Activated CD8-positive, alpha-beta T cell treated with anti-CD3 and anti-CD28 coated beads, Interleukin-2, amount 10 ng/mL, durations not matched to agents 7 days and 5 days (primary cell): Measurements from ENCODE around the gene SHROOM2. TPM values are rescaled to one million over a fixed set of nuclear protein-coding genes. Genes with fewer than 3 reads are reported as not detected.

ENCODE experiments used
- ATAC-seq: fragments of 150-1000 bp; cut with Tn5 transposase; one replicate; pipeline ENCODE4 v1.10.0; 2021; ENCODE audit warnings: moderate library complexity
- CTCF ChIA-PET: fragments of 350-600 bp; sonication (Branson Sonifier 250); formaldehyde crosslinking; loops from one replicate; lab custom pipeline; 2021; ENCODE audit warnings: antibody characterized with exemption; lab: Charles Lee
- POLR2A ChIA-PET: fragments of 350-600 bp; sonication (Branson Sonifier 250); formaldehyde crosslinking; loops from one replicate; lab custom pipeline; 2021; ENCODE audit warnings: antibody characterized with exemption; lab: Charles Lee
- DNase-seq: peaks from one replicate; pipeline ENCODE4 v3.0.0-alpha.2; 2020
- H3K27ac Mint-ChIP-seq: one replicate; pipeline ENCODE4 v1.8.0; 2021; ENCODE audit warnings: mild to moderate bottlenecking, mixed read lengths
- H3K27me3 Mint-ChIP-seq: one replicate; pipeline ENCODE4 v1.8.0; 2021; ENCODE audit warnings: low read depth, mixed read lengths
- H3K36me3 Mint-ChIP-seq: one replicate; pipeline ENCODE4 v1.8.0; 2021; ENCODE audit warnings: low read depth, mixed read lengths
- H3K4me1 Mint-ChIP-seq: one replicate; pipeline ENCODE4 v1.8.0; 2021; ENCODE audit warnings: low read depth, mixed read lengths
- H3K4me3 Mint-ChIP-seq: one replicate; pipeline ENCODE4 v1.8.0; 2021; ENCODE audit warnings: mild to moderate bottlenecking, mixed read lengths
- H3K9me3 Mint-ChIP-seq: one replicate; pipeline ENCODE4 v1.8.0; 2022; ENCODE audit warnings: mixed read lengths; ENCODE audit not compliant: insufficient read depth
- total RNA-seq, 2 experiments: library from RNA; stranded (reverse); gene quantifications; one replicate each; pipeline ENCODE4 v1.2.3, GENCODE V29; 2021

Gene SHROOM2, protein sequence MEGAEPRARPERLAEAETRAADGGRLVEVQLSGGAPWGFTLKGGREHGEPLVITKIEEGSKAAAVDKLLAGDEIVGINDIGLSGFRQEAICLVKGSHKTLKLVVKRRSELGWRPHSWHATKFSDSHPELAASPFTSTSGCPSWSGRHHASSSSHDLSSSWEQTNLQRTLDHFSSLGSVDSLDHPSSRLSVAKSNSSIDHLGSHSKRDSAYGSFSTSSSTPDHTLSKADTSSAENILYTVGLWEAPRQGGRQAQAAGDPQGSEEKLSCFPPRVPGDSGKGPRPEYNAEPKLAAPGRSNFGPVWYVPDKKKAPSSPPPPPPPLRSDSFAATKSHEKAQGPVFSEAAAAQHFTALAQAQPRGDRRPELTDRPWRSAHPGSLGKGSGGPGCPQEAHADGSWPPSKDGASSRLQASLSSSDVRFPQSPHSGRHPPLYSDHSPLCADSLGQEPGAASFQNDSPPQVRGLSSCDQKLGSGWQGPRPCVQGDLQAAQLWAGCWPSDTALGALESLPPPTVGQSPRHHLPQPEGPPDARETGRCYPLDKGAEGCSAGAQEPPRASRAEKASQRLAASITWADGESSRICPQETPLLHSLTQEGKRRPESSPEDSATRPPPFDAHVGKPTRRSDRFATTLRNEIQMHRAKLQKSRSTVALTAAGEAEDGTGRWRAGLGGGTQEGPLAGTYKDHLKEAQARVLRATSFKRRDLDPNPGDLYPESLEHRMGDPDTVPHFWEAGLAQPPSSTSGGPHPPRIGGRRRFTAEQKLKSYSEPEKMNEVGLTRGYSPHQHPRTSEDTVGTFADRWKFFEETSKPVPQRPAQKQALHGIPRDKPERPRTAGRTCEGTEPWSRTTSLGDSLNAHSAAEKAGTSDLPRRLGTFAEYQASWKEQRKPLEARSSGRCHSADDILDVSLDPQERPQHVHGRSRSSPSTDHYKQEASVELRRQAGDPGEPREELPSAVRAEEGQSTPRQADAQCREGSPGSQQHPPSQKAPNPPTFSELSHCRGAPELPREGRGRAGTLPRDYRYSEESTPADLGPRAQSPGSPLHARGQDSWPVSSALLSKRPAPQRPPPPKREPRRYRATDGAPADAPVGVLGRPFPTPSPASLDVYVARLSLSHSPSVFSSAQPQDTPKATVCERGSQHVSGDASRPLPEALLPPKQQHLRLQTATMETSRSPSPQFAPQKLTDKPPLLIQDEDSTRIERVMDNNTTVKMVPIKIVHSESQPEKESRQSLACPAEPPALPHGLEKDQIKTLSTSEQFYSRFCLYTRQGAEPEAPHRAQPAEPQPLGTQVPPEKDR (N-terminal part only)
- total RNA-seq: not detected

DNA sequence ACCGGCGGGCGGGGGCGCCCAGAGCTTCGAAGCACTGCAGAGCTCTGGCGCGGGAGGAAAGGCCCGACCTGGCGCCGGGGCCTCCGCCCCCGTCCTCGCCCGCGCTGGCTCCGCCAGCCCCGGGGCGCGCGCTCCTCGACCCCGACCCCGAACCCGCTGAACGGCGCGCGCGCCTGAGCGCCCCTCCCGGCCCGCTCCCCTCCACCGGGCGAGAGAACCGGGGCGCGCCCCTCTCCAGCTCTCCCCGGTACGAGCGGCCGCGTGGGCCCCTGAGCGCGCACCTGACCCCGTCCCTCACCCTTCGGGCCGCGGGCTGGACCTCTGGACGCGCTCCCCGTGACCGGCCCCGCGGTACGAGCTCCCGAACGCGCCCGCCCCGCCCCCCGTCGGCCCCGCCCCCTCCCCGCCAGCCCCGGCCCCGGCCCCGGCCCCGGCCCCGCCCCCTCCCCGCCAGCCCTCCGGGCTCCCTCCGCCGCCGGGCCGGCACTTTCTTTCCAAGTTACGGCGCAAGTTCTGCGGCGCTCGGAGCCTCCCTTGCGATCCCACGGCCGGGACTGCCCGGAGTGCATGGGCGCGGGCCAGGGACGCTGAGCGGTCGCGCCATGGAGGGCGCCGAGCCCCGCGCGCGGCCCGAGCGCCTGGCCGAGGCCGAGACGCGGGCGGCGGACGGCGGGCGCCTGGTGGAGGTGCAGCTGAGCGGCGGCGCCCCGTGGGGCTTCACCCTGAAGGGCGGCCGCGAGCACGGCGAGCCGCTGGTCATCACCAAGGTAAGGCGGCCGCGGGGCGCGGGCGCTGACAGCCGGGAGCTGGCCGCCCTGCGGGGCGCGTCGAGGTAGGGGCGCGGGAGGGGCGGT is at the start of gene SHROOM2:
Gene SHROOM2, plus strand, starts transcription at position 486 of the 854 bp plus-strand sequence. Its CDS starts 117 bp downstream, at position 603.
- Mint-ChIP-seq H3K27me3 (peaks cover 33% of the 10 kb centered on the region), H3K4me1 (no peaks in the 10 kb centered on the region), H3K9me3 (no peaks in the 10 kb centered on the region), H3K4me3 (no peak within 1 kb of the TSS), H3K27ac (no peak within 1 kb of the TSS), H3K36me3 (no peaks in the 10 kb centered on the region)
- ChIA-PET POLR2A (no interaction called here), CTCF (no interaction called here)
- ATAC-seq (peak; percentile 33), DNase-seq (no peak)

DNA sequence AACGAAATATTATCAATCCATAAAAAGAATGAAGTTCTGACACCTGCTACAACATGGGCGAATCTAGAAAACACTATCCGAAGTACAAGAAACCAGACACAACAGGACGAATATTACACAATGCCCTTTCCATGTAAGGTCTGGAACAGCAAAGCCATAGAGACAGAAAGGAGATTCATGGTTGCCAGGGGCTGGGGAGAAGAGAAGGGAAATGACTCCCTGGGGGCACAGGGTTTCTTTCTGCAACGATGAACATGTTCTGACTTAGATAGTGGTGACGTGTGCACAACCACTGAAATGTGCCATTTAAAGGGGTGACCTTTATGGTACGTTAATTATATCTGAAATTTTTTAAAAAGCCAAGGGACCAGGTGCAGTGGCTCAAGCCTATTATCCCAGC is 48.9 kb upstream of the SHROOM2 start:
- Mint-ChIP-seq H3K4me1 (no peaks in the 10 kb centered on the region), H3K27me3 (peaks cover 3% of the 10 kb centered on the region), H3K27ac (no peak overlapping the region), H3K9me3 (no peaks in the 10 kb centered on the region), H3K36me3 (no peaks in the 10 kb centered on the region), H3K4me3 (no peak overlapping the region)
- ATAC-seq (no peak), DNase-seq (no peak)
- POLR2A ChIA-PET: no interaction called here
- CTCF ChIA-PET: no interaction called here

DNA sequence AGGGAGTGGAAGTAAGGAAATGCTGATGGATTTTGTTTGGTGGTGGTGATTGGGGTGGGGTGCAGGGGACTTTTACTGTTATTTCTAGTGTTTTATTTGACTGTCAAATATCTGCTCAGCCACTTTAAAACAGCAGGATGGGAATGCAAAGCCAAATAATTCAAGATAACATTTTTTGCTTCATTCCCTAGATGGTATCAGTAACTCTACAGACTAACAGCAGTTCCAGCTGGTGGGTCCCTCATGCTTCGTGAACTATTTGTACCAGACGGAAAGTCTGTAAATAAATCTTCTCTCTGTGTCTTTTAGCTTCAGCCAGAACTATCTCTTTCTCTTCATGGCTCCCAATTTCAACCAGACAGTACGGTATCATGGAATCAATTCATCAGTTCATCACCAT is 48.1 kb upstream of the SHROOM2 start:
- no peaks in the 10 kb centered on the region for H3K36me3 Mint-ChIP-seq
- H3K27ac Mint-ChIP-seq: no peak overlapping the region
- H3K4me3 Mint-ChIP-seq: no peak overlapping the region
- no peaks in the 10 kb centered on the region for H3K9me3 Mint-ChIP-seq
- ATAC-seq (no peak), DNase-seq (no peak)
- POLR2A ChIA-PET: no interaction called here
- peaks cover 3% of the 10 kb centered on the region for H3K27me3 Mint-ChIP-seq
- H3K4me1 Mint-ChIP-seq: no peaks in the 10 kb centered on the region
- CTCF ChIA-PET: no interaction called here

DNA sequence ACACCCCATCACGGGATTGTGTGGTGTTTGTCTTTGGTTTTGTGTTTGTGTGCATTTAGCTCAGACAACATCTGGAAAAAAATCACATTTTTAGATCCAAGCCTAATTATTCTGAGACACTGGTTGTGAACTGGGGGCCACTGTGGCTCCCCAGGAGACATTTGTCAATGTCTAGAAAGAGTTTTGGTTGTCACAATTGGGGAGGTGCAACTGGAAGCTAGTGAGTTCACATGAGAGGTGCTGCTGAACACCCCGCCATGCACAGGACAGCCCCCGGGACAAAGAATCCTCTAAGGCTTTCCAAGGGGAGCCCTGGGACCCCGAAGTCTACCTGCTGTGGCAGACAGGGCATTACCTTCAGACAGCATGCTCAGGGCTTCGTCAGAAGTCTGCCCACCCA is 47.1 kb upstream of the SHROOM2 start:
- DNase-seq: no peak
- Mint-ChIP-seq H3K4me3 (no peak overlapping the region), H3K9me3 (no peaks in the 10 kb centered on the region), H3K27me3 (peaks cover 3% of the 10 kb centered on the region), H3K4me1 (no peaks in the 10 kb centered on the region), H3K36me3 (no peaks in the 10 kb centered on the region), H3K27ac (no peak overlapping the region)
- ChIA-PET POLR2A (no interaction called here), CTCF (no interaction called here)
- no peak for ATAC-seq

DNA sequence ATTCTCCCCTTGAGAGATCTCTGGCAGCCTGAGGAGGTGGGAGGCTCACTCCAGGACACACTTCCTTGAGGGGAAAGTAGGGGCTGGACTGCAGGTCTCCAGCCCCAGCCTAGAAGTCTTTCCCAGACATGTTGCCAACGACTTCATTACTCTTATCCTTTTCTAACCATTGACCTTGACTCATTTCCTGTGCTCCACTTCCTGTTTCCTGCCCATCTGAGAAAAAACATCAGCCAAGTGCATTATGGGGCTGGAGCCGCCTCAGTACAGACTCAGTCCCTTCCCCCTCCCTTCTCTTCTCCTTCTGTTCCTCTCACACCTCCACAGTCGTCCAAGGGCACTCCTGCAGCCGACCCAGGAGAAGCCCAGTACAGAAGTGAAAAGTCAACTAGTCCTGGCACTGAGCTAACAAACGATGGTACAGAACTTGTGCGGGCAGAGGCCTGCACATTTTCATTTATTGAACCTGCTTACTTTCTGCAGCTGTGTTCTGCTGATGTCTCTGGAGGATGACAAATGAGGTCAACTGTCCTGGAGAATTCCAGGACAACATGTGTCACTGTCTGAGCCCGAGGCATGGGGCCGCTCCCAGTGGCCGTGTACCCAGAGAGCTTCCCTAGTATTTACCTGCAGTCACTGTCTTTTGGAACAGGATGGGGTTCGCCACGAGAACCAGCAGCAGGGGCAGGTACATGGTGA is 40.7 kb upstream of the SHROOM2 start:
- peaks cover 18% of the 10 kb centered on the region for H3K4me1 Mint-ChIP-seq
- peak overlapping the region; percentile 92 for H3K27ac Mint-ChIP-seq
- H3K36me3 Mint-ChIP-seq: peaks cover 12% of the 10 kb centered on the region
- ATAC-seq (no peak), DNase-seq (peak; percentile 33)
- CTCF ChIA-PET: no interaction called here
- H3K4me3 Mint-ChIP-seq: no peak overlapping the region
- H3K9me3 Mint-ChIP-seq: no peaks in the 10 kb centered on the region
- POLR2A ChIA-PET: no interaction called here
- no peaks in the 10 kb centered on the region for H3K27me3 Mint-ChIP-seq

DNA sequence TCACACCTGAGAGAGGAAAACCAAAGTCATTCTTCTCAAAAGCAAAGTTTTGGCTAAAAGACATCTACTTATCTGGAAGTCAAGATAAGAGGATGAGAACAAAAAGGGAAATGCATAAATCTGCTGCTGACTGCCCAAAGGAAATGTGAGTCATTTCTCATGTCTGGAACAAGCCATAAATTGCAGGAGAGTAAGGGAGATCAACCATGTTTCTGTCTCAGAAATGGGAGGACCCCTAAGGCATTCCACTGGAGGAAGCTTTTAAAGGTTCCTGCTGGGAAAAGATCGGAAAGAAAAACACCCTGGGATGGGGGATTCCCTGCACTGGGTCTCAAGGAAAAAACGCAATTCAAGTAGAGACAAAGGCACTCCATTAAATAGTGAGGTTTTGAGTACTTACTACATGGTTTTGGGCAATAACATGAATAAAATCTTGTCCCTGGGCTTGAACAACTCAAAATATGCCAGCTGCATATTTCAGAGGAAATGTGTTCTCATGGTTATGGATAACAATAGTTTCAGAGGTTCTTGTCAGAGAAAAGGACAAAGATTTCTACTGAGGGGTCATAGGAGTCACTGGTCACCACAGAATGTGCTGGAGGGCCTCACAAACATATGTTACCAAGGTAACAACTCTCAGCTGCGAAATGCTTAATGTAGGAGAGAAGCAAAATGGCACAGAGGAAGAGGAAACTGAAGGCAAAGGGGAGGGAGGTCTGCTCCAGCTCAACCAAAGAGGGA is 39.9 kb upstream of the SHROOM2 start:
- DNase-seq (no peak), ATAC-seq (no peak)
- CTCF ChIA-PET: no interaction called here
- POLR2A ChIA-PET: no interaction called here
- Mint-ChIP-seq H3K4me3 (no peak overlapping the region), H3K36me3 (peaks cover 12% of the 10 kb centered on the region), H3K9me3 (no peaks in the 10 kb centered on the region), H3K27ac (no peak overlapping the region), H3K4me1 (peaks cover 18% of the 10 kb centered on the region), H3K27me3 (no peaks in the 10 kb centered on the region)

DNA sequence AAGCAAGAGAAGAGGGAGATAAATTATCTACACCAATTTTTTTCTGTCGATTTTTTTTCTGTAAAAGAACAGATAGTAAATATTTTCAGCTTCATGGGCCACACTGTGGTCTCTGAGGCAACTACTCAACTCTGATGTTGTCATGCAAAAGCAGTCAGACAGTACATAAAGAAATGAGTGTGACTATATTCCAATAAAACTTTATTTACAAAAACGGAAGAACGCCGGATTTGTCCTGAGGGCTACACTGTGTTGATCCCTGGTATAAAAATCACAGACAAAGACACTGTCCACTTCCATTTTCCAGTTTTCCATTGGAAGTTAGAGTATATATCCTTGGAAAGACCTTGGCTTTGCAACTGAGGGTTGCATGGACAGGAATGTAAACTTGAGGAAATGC is 38.6 kb upstream of the SHROOM2 start:
- Mint-ChIP-seq H3K36me3 (peaks cover 12% of the 10 kb centered on the region), H3K4me3 (no peak overlapping the region), H3K27me3 (no peaks in the 10 kb centered on the region), H3K27ac (no peak overlapping the region), H3K9me3 (no peaks in the 10 kb centered on the region), H3K4me1 (peaks cover 18% of the 10 kb centered on the region)
- ATAC-seq (no peak), DNase-seq (no peak)
- POLR2A ChIA-PET: no interaction called here
- CTCF ChIA-PET: no interaction called here

DNA sequence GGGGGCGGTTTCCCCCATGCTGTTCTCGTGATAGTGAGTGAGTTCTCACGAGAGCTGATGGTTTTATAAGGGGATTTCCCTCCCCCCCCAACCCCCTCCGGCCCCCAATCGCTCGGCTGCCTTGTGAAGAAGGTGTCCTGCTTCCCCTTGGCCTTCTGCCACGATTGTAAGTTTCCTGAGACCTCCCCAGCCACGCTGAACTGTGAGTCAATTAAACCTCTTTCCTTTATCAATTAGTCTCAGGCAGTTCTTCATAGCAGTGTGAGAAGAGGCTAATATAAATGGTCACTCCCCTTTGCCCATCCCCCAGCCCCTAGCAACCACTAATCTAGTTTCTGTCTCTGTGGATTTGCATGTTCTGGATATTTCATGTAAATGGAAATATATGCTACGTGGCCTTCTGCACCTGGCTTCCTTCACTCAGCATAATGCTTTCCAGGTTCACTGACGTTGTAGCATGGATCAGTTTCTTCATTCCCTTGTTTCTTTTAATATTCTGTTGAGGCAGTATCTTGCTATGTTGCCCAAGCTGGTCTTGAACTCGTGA is 37.0 kb upstream of the SHROOM2 start:
- no peak for DNase-seq

DNA sequence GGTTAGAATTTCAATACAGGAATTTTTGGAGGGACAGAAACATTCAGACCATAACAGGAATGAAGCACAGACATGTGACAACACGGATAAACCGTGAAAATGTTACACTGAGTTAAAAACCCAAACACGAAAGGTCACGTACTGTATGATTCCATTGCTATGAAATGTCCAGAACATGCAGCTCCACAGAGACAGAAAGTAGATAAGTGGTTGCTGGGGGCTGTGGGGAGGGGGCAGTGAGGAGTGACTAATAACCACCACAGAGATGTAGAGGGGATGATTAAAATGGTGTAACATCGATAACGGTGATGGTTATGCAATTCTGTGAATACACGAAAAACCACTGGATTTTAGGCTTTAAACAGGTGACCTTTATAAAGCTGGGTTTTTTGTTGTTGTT is 28.9 kb upstream of the SHROOM2 start:
- Mint-ChIP-seq H3K36me3 (no peaks in the 10 kb centered on the region), H3K27me3 (peaks cover 3% of the 10 kb centered on the region), H3K4me1 (no peaks in the 10 kb centered on the region), H3K4me3 (no peak overlapping the region), H3K9me3 (no peaks in the 10 kb centered on the region), H3K27ac (no peak overlapping the region)
- no peak for DNase-seq
- no peak for ATAC-seq
- ChIA-PET CTCF (no interaction called here), POLR2A (no interaction called here)

More for the DNA sequence above, 37.0 kb upstream of the SHROOM2 start:
- H3K4me3 Mint-ChIP-seq: no peak overlapping the region
- ChIA-PET CTCF (no interaction called here), POLR2A (no interaction called here)
- H3K4me1 Mint-ChIP-seq: peaks cover 18% of the 10 kb centered on the region
- H3K9me3 Mint-ChIP-seq: no peaks in the 10 kb centered on the region
- no peaks in the 10 kb centered on the region for H3K27me3 Mint-ChIP-seq
- H3K36me3 Mint-ChIP-seq: peaks cover 12% of the 10 kb centered on the region
- H3K27ac Mint-ChIP-seq: no peak overlapping the region
- no peak for ATAC-seq

DNA sequence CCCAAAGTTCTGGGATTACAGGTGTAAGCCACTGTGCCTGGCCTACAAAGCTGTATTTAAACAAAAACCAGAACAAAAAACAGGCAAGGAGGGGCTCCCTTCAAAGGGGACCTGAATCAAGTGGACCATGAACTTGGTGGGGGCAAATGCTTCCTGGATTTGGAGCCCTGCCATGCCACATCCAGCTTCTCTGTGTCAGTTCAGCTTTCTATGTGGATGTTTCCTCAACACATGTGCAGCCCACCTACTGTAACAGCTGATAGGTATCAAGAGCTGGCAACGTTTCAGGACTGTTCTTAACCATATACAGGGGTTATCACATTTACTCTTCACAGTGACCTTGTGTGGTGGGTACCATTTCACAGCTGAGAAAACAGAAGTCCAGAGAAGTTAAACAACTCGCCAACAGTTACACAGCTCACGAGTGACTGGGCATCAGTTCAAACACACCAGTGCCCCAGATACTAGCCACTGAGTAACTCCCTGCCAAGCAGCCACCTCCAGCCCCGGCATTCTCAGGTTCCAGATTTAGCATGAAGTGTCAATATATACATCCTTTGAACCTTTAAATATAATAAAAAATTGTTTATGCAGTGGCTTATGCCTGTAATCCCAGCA is 28.1 kb upstream of the SHROOM2 start:
- DNase-seq (no peak), ATAC-seq (no peak)
- Mint-ChIP-seq H3K27me3 (peaks cover 4% of the 10 kb centered on the region), H3K4me1 (no peaks in the 10 kb centered on the region), H3K36me3 (no peaks in the 10 kb centered on the region), H3K4me3 (no peak overlapping the region), H3K27ac (no peak overlapping the region), H3K9me3 (no peaks in the 10 kb centered on the region)
- ChIA-PET CTCF (no interaction called here), POLR2A (no interaction called here)
